ENCODE data around the gene GPR21. TPM values are rescaled to one million over a fixed set of nuclear protein-coding genes. Genes with fewer than 3 reads are reported as not detected.
A peak's percentile ranks its signal among the peaks of the same experiment; 100 is the strongest.

GPR21 gene
- polyA plus RNA-seq, 1 of the 3 experiments (the other 2 are of a cell fraction), result not detected

GRCh38 chr9:122988920-122989621 lies 44.4 kb upstream of the GPR21 start:
- Histone ChIP-seq H3K9me3 (no peaks in the 10 kb centered on the region), H3K79me2 (ENCODE audit: insufficient read depth) (peaks cover 8% of the 10 kb centered on the region; the same call in 1 of the 2 replicates), H3F3A (replicated peaks; ENCODE audit: insufficient read depth) (peaks cover 19% of the 10 kb centered on the region), H3K9ac (no peak overlapping the region), H3K27ac (ENCODE audit: low read depth in 2 of 2, low read length in 1 of 2) (peak overlapping the region in 1 of 2 experiments; percentile 25; a peak in 1 of 4 replicates), H3K4me3 (ENCODE audit: low read depth in 2 of 2, low read length in 1 of 2) (no peak overlapping the region), H3K4me2 (no peak overlapping the region), H2AFZ (ENCODE audit: low read depth) (no peak overlapping the region), H3K27me3 (ENCODE audit: insufficient read depth) (no peaks in the 10 kb centered on the region), H3K9me2 (no peaks in the 10 kb centered on the region), H3K4me1 (ENCODE audit: control insufficient read depth in 1 of 2, insufficient read depth in 2 of 2, low read depth in 1 of 2, low read length in 1 of 2) (no peaks in the 10 kb centered on the region), H4K20me1 (ENCODE audit: insufficient read depth) (no peaks in the 10 kb centered on the region), H3K36me3 (replicated peaks in 1 of 2; ENCODE audit: control insufficient read depth in 1 of 2, insufficient read depth in 2 of 2, low read length in 1 of 2) (peaks cover 51 to 56% of the 10 kb centered on the region in 2 experiments)
- DNase-seq, result no peak
- POLR2A ChIA-PET, result no interaction called here
- no peak for TF ChIP-seq IRF3 (IDR thresholded peaks at IDR 0.05; ENCODE audit: low read depth, low read length)
- no peak for TF ChIP-seq ELF1 (IDR thresholded peaks at IDR 0.05)
- TF ChIP-seq JUND (IDR thresholded peaks at IDR 0.05), result no peak
- TF ChIP-seq EZH2phosphoT487 (IDR thresholded peaks at IDR 0.05; ENCODE audit: borderline replicate concordance, low read depth), result no peak
- no peak for TF ChIP-seq SIN3A (IDR thresholded peaks at IDR 0.05; ENCODE audit: borderline replicate concordance, low read depth, low read length)
- TF ChIP-seq NFIC (IDR thresholded peaks at IDR 0.05; ENCODE audit: borderline replicate concordance), result no peak
- no peak for TF ChIP-seq POLR2AphosphoS5 (IDR thresholded peaks at IDR 0.05; ENCODE audit: low read depth, low read length)
- no peak for TF ChIP-seq EP300 (IDR thresholded peaks at IDR 0.05; ENCODE audit: borderline replicate concordance in 1 of 2, low read depth in 1 of 2, low read length in 1 of 2)
- no peak for TF ChIP-seq RAD21 (IDR thresholded peaks at IDR 0.05; ENCODE audit: low read length)
- TF ChIP-seq YY1 (IDR thresholded peaks at IDR 0.05; ENCODE audit: low read depth), result no peak
- no peak for TF ChIP-seq NRF1 (IDR thresholded peaks at IDR 0.05; ENCODE audit: low read depth, low read length)
- TF ChIP-seq FOXJ3 (CRISPR knock-in tag; IDR thresholded peaks at IDR 0.05), result no peak
- no peak for TF ChIP-seq USF2 (IDR thresholded peaks at IDR 0.05; ENCODE audit: borderline replicate concordance, low read depth, low read length)
- no peak for TF ChIP-seq FOXM1 (IDR thresholded peaks at IDR 0.05; ENCODE audit: low read depth)
- no peak for TF ChIP-seq REST (IDR thresholded peaks at IDR 0.05; ENCODE audit: low read depth, low read length)
- no peak for TF ChIP-seq RCOR1 (IDR thresholded peaks at IDR 0.05; ENCODE audit: low read length)
- no peak for TF ChIP-seq PBX3 (IDR thresholded peaks at IDR 0.05)
- TF ChIP-seq MEF2A (IDR thresholded peaks at IDR 0.05; ENCODE audit: borderline replicate concordance, low read depth), result no peak
- TF ChIP-seq GABPA (IDR thresholded peaks at IDR 0.05; ENCODE audit: low read depth), result no peak
- CTCF ChIA-PET, result no interaction called here
- WGBS (ENCODE audit: low lambda C conversion rate), result 90% methylated on average over 8 of the region's 8 CpGs
